Activated gamma-delta T cell (primary cell): ENCODE data around the gene UBIAD1.
"Not testable (repeated sequence)": the region's sequence is repeated elsewhere in the genome, so short reads cannot be mapped to it uniquely, and the experiment has no call there.

ENCODE experiments used
- DNase-seq: peaks from one replicate; lab custom pipeline; 2025; lab: John Stamatoyannopoulos, UW

UBIAD1 gene

GRCh38 chr1:11279630-11280029 is 6.6 kb downstream of the UBIAD1 start:
- DNase-seq = no peak

- no peak for DNase-seq
Observed at GRCh38 chr1:11280719-11281376, 7.8 kb downstream of the UBIAD1 start.

- no peak for DNase-seq
Observed at GRCh38 chr1:11281518-11282331, 8.7 kb downstream of the UBIAD1 start.

- DNase-seq = no peak
Observed at GRCh38 chr1:11283151-11283550, 10.2 kb downstream of the UBIAD1 start.

- DNase-seq = no peak
Observed at GRCh38 chr1:11284784-11285183, 11.8 kb downstream of the UBIAD1 start.

GRCh38 chr1:11285883-11286734 is 13.1 kb downstream of the UBIAD1 start:
- DNase-seq = no peak

- no peak for DNase-seq
Observed at GRCh38 chr1:11286735-11287410, 13.9 kb downstream of the UBIAD1 start.

GRCh38 chr1:11289064-11289463 is 16.1 kb downstream of the UBIAD1 start:
- DNase-seq = no peak

- no peak for DNase-seq
Observed at GRCh38 chr1:11291049-11291448, 18.1 kb downstream of the UBIAD1 start.

- DNase-seq = no peak
Observed at GRCh38 chr1:11293856-11294255, 20.9 kb downstream of the UBIAD1 start.

- DNase-seq = no peak
Observed at GRCh38 chr1:11294951-11295350, 22.0 kb downstream of the UBIAD1 start.

- DNase-seq = no peak
Observed at GRCh38 chr1:11295905-11296304, 22.9 kb downstream of the UBIAD1 start.

DNA sequence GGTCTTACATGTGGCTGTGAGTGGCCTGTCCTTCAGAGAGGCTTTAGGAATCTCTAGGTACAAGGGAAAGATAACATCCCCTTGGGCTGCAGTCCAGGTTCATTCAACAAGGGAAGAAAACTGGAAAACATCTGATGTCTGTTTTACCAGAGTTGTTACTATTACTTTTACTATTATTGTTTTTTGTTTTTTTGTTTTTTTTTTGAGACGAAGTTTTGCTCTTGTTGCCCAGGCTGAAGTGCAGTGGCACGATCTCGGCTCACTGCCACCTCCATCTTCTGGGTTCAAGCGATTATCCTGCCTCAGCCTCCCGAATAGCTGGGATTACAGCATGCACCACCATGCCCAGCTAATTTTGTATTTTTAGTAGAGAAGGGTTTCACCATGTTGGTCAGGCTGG is 24.8 kb downstream of the UBIAD1 start:
- not testable (repeated sequence) for DNase-seq

DNA sequence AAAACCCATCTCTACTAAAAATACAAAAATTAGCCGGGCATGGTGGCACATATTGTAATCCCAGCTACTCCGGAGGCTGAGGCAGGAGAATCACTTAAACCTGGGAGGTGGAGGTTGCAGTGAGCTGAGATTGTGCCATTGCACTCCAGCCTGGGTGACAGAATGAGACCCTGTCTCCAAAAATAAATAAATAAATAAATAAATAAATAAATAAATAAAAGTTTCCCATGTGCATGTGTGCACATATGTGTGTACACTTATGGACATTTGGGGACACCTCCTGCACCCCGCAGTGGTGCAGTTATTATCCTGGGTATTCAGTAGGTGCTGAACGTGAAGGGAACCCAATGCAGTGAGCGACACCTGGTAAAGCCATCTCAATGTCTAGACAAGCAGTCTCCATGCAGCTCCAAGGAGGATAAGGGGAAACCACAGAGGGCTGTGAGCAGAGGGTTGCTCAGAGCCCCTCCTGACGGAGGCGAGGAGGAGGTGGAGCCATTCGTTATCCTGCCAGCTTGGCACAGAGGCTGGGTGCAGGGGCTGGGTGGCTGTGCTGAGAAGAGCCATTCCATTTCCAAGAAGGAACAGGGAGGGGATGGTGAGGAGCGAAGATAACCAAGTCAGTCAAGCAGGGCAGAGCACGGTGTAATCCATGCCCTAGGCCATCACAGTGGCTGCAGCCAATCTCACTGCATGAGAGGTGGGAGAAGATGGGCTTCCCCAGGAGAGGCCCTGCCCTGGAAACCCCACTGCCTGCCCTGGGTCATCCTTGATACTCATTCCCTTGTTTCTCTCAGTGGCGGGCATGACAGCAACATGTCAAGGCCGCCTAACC is 25.6 kb downstream of the UBIAD1 start:
- DNase-seq = no peak

DNA sequence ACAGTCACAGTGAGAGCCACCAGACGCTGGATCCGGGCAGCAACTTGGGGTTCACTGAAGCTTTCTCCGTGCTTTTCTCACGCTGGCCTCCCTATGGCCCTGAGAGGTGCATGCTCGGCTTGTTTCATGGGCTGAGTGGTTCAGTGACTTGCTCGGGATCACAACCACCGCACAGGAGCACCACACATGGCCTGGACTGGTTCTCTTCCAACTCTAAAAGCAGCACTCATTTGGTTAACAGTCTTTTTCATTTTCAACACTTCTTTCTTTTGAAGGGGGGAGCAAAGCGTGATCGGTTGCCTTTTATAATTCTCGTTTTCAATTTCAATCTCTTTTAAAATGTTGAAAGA is 26.2 kb downstream of the UBIAD1 start:
- DNase-seq = no peak

- no peak for DNase-seq
Observed at GRCh38 chr1:11301601-11302000, 28.6 kb downstream of the UBIAD1 start.

DNA sequence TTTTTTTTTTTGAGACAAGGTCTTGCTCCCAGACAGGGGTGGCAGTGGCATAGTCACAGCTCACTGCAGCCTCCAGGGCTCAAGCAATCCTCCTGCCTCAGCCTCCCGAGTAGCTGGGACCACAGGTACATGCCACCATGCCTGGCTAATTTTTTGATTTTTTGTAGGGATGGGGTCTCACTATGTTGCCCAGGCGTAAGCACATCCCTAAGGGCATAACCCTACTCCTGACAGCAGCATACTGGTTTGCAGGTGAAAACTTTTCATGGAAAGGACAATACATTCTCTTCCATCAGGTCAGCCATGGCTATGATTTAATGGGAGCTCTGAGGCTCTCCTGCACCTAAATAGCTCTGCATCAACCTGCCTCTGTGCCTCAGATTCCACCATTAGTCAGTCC is 29.4 kb downstream of the UBIAD1 start:
- no peak for DNase-seq

- not testable (repeated sequence) for DNase-seq
Observed at GRCh38 chr1:11305516-11305915, 32.5 kb downstream of the UBIAD1 start.

DNA sequence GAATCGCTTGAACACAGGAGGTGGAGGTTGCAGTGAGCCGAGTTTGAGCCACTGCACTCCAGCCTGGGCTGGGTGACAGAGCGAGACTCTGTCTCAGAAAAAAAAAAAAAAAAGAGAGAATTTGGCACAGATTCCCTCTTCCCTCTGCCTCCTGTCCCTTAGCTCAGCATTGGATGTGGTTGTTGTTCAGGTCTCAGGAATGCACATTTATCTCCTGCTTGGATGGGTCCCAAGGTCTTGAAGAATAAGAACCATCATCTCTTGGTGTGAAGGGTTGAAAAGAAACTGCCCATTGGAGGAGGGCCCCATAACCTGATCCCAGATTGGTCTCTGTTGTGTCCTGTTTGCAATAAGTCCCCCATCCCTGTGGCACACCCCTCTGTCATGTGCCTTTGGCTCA is 34.9 kb downstream of the UBIAD1 start:
- no peak for DNase-seq

DNA sequence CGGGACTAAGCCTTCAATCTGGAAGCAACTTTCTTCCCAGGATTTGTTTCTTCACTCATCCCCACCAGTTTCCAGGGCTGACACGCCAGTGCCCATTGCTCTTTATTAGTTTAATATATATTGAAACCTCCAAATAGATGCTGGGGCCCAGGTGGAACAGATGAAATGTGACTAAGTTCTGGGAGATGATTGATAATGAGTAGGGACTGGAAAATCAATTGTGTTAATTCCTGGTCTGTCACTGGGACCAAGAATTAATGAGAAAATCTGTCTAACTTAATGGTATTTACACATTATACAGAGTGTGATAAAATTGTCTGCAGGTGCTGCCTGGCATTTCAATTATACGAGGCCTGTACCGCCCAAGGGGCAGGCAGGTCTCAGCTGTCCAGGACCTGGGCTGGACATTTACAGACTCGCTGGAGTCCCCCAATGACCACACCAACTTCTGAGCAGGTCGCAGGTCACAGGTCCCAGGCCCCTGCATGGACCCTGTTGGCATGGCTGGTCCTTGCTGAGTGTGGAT is 35.8 kb downstream of the UBIAD1 start:
- no peak for DNase-seq

GRCh38 chr1:11309385-11309784 is 36.4 kb downstream of the UBIAD1 start:
- no peak for DNase-seq
